Stimulated activated naive CD8-positive, alpha-beta T cell treated with anti-CD3 and anti-CD28 coated beads, Interleukin-15, Interleukin-2, amounts not matched to agents 100 ng/mL and 50 ng/mL, for 24 hours (primary cell): ENCODE data around the gene LAMP1.
"Not testable (repeated sequence)": the region's sequence is repeated elsewhere in the genome, so short reads cannot be mapped to it uniquely, and the experiment has no call there.

Experiments
- H3K27ac Mint-ChIP-seq: one replicate; pipeline ENCODE4 v1.8.0; 2021; ENCODE audit warnings: mild to moderate bottlenecking, mixed read lengths
- H3K27me3 Mint-ChIP-seq: one replicate; pipeline ENCODE4 v1.8.0; 2021; ENCODE audit warnings: mixed read lengths
- H3K36me3 Mint-ChIP-seq: one replicate; pipeline ENCODE4 v1.8.0; 2021; ENCODE audit warnings: low read depth, mixed read lengths
- H3K4me1 Mint-ChIP-seq: one replicate; pipeline ENCODE4 v1.8.0; 2021; ENCODE audit warnings: low read depth, mixed read lengths
- H3K4me3 Mint-ChIP-seq: one replicate; pipeline ENCODE4 v1.8.0; 2021; ENCODE audit warnings: mild to moderate bottlenecking, mixed read lengths
- H3K9me3 Mint-ChIP-seq: one replicate; pipeline ENCODE4 v1.8.0; 2021; ENCODE audit warnings: mixed read lengths

Gene LAMP1, protein sequence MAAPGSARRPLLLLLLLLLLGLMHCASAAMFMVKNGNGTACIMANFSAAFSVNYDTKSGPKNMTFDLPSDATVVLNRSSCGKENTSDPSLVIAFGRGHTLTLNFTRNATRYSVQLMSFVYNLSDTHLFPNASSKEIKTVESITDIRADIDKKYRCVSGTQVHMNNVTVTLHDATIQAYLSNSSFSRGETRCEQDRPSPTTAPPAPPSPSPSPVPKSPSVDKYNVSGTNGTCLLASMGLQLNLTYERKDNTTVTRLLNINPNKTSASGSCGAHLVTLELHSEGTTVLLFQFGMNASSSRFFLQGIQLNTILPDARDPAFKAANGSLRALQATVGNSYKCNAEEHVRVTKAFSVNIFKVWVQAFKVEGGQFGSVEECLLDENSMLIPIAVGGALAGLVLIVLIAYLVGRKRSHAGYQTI

DNA sequence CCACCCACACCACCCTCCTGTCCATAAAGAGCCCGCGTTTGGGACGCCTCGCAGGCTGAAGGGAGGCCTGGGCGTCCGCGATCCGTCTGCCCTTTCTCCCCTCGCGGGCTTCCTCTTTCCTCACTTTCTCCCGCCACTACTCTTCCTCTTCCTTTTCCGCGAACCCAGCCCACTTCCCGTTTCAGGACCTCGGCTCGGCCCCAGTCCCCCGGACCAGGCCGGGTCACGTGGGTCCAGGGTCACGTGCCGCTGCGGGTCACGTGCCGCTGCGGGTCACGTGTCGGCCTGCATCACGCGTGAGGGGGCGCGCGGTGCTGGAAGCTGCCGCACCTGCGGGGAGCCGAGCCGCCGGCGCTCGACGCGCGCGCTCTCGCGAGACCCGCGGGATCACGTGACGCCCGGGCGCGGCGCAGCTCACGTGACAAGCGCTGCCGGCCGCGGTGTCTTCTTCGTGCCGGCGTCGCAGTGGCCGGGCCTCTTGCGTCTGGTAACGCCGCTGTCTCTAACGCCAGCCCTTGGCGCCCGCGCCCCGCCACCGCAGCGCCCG is at the start of gene LAMP1:
Gene LAMP1, plus strand, starts transcription at position 417 of the 547 bp plus-strand sequence. CDS start 196 bp downstream, outside the sequence.
- Mint-ChIP-seq H3K4me3 (peak within 1 kb of the TSS; percentile 96), H3K9me3 (no peaks in the 10 kb centered on the region), H3K27me3 (peaks cover 12% of the 10 kb centered on the region), H3K36me3 (peaks cover 11% of the 10 kb centered on the region), H3K4me1 (peaks cover 51% of the 10 kb centered on the region), H3K27ac (peak within 1 kb of the TSS; percentile 99)

DNA sequence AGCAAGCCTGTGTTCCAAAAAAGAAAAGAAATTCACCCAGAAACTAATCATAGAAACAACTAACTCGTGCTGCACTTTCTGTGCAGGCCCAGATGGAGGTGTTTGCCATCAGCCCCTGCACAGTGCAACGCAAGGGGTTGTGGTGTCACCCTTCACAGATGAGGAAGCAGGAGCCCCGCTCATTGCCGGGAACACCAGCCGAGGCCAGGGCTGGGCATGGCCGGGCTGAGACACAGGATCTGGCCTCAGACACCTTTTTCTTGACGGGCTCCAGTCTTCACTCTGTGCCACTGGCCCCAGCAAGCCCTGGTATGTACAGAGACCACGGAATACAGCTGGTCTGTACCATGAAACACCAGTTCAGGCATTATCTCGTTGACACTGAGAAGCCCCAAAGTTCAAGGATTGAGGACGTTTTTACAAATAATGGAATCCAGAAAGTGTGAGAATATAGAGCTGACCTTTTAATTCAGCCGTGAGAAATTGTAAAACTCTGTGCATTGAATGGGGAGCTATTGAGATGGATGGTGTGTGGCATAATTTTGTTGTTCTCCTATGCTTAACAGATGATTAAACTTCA is 44.4 kb upstream of the LAMP1 start:
- no peak overlapping the region for H3K4me3 Mint-ChIP-seq
- H3K9me3 Mint-ChIP-seq: no peaks in the 10 kb centered on the region
- no peaks in the 10 kb centered on the region for H3K4me1 Mint-ChIP-seq
- no peak overlapping the region for H3K27ac Mint-ChIP-seq
- H3K27me3 Mint-ChIP-seq: no peaks in the 10 kb centered on the region
- peaks cover 73% of the 10 kb centered on the region for H3K36me3 Mint-ChIP-seq

DNA sequence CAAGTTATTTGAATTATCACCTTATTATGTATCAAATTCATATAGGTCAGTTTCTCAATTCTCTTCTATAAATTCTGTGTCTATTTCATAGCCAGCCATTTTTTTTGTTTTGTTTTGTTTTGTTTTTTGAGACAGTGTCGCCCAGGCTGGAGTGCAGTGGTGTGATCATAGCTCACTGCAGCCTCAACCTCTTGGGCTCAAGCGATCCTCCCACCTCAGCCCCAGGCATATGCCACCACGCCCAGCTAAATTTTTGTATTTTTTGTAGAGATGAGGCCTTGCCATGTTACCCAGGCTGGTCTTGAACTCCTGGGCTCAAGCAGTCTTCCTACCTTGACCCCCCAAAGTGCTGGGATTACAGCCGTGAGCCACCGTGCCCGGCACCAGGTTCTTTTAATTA is 39.1 kb upstream of the LAMP1 start:
- H3K4me1 Mint-ChIP-seq, H3K27me3 Mint-ChIP-seq, H3K4me3 Mint-ChIP-seq, H3K27ac Mint-ChIP-seq, H3K9me3 Mint-ChIP-seq: not testable (repeated sequence)
- peaks cover 66% of the 10 kb centered on the region for H3K36me3 Mint-ChIP-seq

DNA sequence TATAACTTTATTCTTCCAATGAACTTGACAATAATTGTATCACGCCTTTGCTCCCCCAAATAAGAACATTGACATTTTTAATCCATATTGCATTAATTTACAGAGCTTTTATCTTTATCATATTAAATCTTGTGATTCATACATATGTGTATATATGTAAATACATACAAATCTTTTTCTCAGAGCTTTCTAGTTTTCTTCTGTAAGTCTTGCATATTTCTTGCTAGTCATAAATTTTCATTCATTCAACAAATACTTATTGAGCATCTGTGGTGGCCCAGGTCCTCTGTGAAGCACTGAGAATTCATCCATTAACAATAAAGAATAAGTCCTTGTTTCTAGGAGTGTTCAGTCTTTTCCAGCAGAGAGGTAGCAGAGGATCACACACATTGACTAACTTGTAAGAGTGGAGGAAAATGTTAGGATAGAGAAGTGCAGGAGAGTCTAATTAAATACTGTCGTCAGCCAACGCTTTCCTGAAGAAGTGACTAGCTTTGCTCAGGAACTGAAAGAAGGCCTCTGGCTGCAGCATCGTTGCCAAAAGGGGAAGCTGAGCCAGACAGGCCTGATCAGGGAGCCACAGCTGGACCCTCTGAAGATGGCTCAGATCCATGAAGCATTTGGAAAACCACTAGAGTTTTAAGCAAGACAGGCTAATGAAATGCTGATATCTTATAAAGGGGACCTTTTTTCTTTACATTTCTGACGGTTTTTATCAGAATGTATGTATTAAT is 38.6 kb upstream of the LAMP1 start:
- H3K27me3 Mint-ChIP-seq: no peaks in the 10 kb centered on the region
- H3K4me1 Mint-ChIP-seq: no peaks in the 10 kb centered on the region
- no peaks in the 10 kb centered on the region for H3K9me3 Mint-ChIP-seq
- no peak overlapping the region for H3K4me3 Mint-ChIP-seq
- peaks cover 67% of the 10 kb centered on the region for H3K36me3 Mint-ChIP-seq
- H3K27ac Mint-ChIP-seq: no peak overlapping the region

DNA sequence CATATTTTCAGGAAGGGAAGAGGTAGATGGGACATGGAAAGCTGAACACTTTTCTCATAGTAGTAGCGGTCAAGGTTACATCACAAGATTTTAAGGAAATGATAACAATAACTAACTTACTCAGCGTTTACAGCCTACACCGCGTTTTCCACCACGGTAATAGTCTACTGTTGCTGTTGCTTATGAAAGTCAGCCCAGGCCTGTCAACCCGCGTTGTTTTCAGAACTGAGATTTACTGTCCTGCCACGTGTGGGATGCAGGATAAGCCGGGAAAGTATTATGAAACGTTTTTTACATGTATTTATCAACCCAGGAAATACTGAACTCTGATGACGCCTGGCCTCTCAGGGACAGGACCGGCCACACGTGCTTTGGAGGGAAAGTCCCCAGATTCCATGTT is 36.0 kb upstream of the LAMP1 start:
- Mint-ChIP-seq H3K4me1 (no peaks in the 10 kb centered on the region), H3K27me3 (no peaks in the 10 kb centered on the region), H3K4me3 (no peak overlapping the region), H3K36me3 (peaks cover 61% of the 10 kb centered on the region), H3K9me3 (no peaks in the 10 kb centered on the region), H3K27ac (no peak overlapping the region)

DNA sequence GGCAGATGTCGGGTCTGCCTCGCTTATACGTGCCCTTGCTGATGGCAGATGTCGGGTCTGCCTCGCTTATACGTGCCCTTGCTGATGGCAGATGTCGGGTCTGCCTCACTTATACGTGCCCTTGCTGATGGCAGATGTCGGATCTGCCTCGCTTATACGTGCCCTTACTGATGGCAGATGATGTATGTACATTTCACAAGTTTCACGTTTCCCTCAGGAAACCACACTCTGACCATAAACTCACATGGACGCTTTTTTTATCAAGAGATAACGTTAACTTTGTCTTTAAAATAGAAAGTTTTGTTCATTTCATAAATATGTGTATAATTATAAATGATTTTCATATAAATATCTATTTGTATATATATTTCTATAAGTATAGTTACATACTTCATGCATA is 34.0 kb upstream of the LAMP1 start:
- H3K4me1 Mint-ChIP-seq, H3K27me3 Mint-ChIP-seq, H3K27ac Mint-ChIP-seq, H3K9me3 Mint-ChIP-seq, H3K4me3 Mint-ChIP-seq: not testable (repeated sequence)
- H3K36me3 Mint-ChIP-seq: peaks cover 48% of the 10 kb centered on the region

DNA sequence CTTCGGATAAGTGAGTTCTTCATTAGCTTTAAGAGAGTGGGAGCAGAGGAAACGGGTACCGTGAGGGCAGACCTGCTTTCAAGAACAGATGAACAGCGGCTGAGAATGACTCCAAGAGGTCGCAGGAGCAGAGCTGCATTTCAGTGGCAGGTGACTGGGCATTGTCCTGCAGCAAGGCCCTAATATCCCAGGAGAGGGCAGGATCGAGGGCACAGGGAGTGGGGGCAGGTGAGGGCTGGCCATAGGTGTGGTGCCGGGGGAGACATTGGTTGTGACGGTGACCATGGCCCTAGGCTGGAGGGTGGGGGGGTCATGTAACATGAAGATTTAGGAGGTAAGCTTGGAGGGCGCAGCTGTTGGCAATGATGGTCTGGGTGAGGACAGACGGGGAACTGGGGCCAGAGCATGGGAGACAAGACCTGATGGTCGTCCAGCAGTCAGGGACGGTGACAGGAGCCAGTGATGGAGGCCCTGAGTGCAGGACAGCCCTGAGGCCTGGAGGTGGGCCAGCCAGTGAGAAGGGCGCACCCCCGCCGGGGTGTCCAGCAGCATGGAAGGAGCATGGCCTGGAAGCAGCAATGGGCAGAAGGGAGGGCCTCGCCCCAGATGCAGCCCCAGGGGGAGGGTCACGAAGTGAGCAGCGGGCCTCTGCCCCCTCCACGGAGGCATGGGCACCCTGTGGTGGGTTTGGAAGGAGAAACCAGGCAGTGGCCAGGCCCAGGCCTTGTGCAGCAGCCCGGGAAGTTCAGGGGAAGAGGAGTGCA is 29.2 kb upstream of the LAMP1 start:
- Mint-ChIP-seq H3K36me3 (peaks cover 17% of the 10 kb centered on the region), H3K27me3 (no peaks in the 10 kb centered on the region), H3K4me3 (no peak overlapping the region), H3K4me1 (no peaks in the 10 kb centered on the region), H3K27ac (no peak overlapping the region), H3K9me3 (no peaks in the 10 kb centered on the region)

DNA sequence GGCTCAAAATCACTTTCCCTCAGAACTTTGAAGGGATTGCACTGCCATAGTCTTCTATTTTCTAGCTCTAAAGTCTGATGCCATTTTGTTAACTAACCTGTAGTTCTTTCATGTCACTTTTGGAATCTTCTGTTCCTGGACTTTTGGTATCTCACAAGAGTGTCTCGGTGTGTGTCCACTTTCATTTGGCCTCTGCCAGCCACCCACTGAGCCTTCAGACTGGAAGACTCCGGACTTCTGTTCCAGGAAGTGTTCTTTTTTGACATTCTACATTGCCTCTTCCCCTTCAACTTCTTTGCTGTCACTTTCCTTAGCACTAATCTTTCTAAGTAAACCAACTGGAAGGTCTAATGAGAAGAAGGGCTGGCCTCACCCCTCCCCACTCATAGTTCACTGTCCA is 25.0 kb upstream of the LAMP1 start:
- Mint-ChIP-seq H3K36me3 (peaks cover 5% of the 10 kb centered on the region), H3K27me3 (peaks cover 4% of the 10 kb centered on the region)

DNA sequence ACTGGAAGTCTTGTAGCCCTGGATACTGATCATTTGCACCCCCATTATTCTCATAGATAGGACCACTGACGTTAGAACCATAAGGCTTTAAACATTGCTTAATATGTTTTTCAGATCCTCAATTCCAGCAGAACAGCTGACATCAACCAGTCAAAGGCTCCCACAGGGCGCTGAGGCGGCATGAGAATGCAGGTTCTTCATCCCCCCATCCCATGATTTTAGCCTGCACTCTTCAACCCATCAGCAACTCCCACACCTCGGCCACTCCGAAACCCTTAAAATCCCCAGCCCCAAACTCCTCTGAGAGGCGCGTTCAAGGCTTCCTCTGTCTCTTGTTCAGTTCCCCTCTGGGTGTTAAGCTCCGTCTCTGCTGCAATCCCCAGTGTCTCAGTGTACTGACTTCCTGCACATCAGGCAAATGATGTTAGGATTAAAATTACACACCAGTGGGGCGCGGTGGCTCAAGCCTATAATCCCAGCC is 24.3 kb upstream of the LAMP1 start:
- no peaks in the 10 kb centered on the region for H3K9me3 Mint-ChIP-seq
- peaks cover 4% of the 10 kb centered on the region for H3K27me3 Mint-ChIP-seq
- no peak overlapping the region for H3K4me3 Mint-ChIP-seq
- peaks cover 1% of the 10 kb centered on the region for H3K36me3 Mint-ChIP-seq
- no peaks in the 10 kb centered on the region for H3K4me1 Mint-ChIP-seq
- H3K27ac Mint-ChIP-seq: no peak overlapping the region

More for the DNA sequence above, 25.0 kb upstream of the LAMP1 start:
- Mint-ChIP-seq H3K9me3 (no peaks in the 10 kb centered on the region), H3K4me3 (no peak overlapping the region), H3K4me1 (no peaks in the 10 kb centered on the region), H3K27ac (no peak overlapping the region)

DNA sequence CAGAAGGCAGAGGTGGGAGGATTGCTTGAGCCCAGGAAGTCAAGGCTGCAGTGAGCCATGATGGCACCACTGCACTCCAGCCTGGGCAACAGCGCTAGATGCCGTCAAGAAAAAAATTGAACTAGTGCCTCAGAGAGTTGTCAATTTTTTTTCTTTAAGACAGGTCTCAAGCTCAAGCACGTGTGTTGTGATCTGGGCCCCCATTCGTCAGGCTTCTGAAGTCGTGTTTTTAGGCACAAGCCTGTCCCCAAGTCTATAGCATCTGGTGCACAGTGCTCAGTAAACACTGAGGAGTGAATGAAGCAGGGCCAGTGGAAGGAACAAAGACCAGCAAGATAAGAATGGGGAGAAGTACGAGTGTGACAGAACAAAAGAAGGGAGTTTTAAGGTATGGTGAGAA is 23.7 kb upstream of the LAMP1 start:
- Mint-ChIP-seq H3K4me1 (no peaks in the 10 kb centered on the region), H3K36me3 (no peaks in the 10 kb centered on the region), H3K27ac (no peak overlapping the region), H3K27me3 (peaks cover 5% of the 10 kb centered on the region), H3K4me3 (no peak overlapping the region), H3K9me3 (no peaks in the 10 kb centered on the region)

DNA sequence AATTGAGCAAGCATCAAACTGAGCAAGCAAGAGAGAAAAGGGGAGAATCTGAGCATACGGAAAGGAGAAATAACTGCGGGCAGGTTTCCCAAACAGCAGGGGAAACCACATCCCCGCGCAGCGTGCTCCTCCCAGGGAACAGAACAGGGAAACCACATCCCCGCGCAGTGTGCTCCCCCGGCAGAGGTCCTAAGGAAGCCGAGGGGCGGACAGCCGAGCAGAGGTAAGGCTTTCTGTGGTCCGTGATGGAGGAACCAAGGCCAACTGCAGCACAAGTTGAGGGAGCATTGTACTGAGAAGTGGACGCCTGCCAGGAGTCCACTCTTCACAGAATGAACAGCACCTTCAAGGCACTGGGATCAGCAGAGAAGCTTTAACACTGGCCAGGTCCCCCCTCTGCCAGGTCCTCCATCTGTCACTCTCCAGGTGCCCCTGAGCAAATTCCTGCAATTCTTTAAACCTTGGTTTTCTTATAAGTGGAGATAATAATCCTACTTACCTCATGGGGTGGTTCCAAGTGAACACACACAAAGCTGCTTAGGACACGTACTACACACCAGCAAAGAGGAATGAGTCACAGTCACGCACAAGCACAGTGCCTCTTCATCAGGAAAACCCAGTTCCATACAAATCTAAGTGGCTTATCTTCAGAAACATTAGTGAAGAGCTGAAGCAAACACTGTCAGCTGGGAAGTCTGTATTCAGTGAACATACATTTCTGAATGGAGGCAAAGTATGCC is 23.0 kb upstream of the LAMP1 start:
- no peak overlapping the region for H3K4me3 Mint-ChIP-seq

DNA sequence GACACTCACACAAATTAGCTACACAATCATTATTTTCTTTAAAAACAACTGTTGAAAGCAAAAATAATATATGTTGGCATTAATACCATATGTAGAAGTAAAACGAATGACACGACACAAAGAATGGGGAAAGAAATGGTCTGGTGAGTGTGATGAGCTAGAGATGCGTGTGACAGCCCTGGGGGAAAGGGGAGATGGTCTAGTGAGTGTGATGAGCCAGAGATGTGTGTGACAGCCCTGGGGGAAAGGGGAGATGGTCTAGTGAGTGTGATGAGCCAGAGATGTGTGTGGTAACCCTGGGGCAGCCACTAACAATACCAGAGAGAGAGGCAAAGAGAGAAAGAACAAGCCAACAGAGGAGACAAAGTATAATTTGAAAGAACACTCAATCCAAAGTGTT is 22.3 kb upstream of the LAMP1 start:
- no peaks in the 10 kb centered on the region for H3K9me3 Mint-ChIP-seq
- no peaks in the 10 kb centered on the region for H3K4me1 Mint-ChIP-seq
- H3K27me3 Mint-ChIP-seq: peaks cover 7% of the 10 kb centered on the region
- no peak overlapping the region for H3K27ac Mint-ChIP-seq
- no peaks in the 10 kb centered on the region for H3K36me3 Mint-ChIP-seq
- H3K4me3 Mint-ChIP-seq: no peak overlapping the region

More for the DNA sequence above, 23.0 kb upstream of the LAMP1 start:
- Mint-ChIP-seq H3K27me3 (peaks cover 7% of the 10 kb centered on the region), H3K36me3 (no peaks in the 10 kb centered on the region), H3K27ac (no peak overlapping the region), H3K4me1 (no peaks in the 10 kb centered on the region), H3K9me3 (no peaks in the 10 kb centered on the region)

DNA sequence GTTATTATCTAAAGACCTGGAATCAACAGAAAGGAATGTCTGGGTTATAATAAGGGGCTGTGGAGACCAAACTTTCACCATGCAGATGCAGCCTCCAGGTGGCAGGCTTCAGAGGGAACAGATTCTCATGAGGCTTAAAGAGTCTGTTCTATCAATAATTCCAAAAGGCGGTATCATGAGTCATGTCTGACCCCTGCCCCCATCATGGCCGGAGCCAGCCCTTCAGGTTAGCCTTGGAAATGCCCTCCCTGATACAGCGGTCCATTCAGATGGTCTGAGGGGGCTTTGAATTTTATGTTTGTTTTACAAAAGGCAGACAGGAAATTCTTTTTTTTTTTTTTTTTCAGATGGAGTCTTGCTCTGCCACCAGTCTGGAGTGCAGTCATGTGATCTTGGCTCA is 21.7 kb upstream of the LAMP1 start:
- peaks cover 9% of the 10 kb centered on the region for H3K27me3 Mint-ChIP-seq

DNA sequence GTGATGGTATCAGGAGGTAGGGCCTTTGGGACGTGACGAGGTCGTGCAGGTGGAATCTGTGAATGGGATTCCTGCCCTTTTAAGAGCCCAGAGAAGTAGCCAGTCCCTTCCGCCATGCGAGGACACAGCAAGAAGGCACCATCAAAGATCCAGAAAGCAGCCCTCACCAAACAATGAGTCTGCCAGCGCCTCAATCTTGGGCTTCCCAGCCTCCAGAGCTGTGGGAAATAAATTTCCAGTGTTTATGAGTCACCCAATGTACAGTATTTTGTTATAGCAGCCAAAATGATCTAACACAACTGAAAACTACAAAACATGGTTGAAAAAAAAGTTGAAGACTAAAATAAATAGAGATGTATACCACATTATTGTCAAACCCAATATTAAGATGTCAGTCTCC is 16.9 kb upstream of the LAMP1 start:
- H3K4me3 Mint-ChIP-seq: no peak overlapping the region
- no peaks in the 10 kb centered on the region for H3K36me3 Mint-ChIP-seq
- H3K4me1 Mint-ChIP-seq: no peaks in the 10 kb centered on the region
- H3K9me3 Mint-ChIP-seq: no peaks in the 10 kb centered on the region
- peaks cover 22% of the 10 kb centered on the region for H3K27me3 Mint-ChIP-seq
- no peak overlapping the region for H3K27ac Mint-ChIP-seq

More for the DNA sequence above, 21.7 kb upstream of the LAMP1 start:
- no peak overlapping the region for H3K27ac Mint-ChIP-seq
- no peaks in the 10 kb centered on the region for H3K36me3 Mint-ChIP-seq
- no peak overlapping the region for H3K4me3 Mint-ChIP-seq
- no peaks in the 10 kb centered on the region for H3K9me3 Mint-ChIP-seq
- no peaks in the 10 kb centered on the region for H3K4me1 Mint-ChIP-seq
